SK-N-MC (cell line): ENCODE results near the gene HNRNPUL2.

Experiments
- EZH2 ChIP-seq: fragments of 200-600 bp; sonication (generic); IDR thresholded peaks from one replicate; pipeline ENCODE4 v1.6.1; 2017; ENCODE audit warnings: antibody characterized with exemption
- POLR2AphosphoS5 ChIP-seq: IDR thresholded peaks from 2 replicates; pipeline ENCODE4 v1.6.1; 2012; ENCODE audit warnings: mild to moderate bottlenecking, low read depth, low read length, borderline replicate concordance

DNA sequence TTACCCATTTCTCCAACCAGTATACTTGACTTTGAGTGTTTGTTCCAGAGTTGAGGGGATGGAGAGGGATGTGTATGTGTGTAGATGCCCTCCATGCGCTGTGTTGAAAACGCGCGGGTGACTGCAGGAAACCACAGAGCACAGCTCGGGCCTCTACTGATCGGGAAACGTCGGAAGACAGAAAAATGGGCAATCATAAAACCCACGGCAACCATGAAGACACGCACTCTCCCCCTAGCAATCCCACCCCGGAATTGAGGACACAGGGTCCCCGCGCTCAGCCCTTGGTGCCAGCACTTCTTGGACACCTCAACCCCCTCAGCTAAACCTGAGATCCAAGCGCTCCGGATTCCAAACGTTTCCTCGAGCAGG is 56.0 kb downstream of the HNRNPUL2 start:
- TF ChIP-seq POLR2AphosphoS5 (no peak), EZH2 (no peak)
